Retina (tissue), 1 donor: ENCODE data around the gene CMPK1.
"Not testable (repeated sequence)": the region's sequence is repeated elsewhere in the genome, so short reads cannot be mapped to it uniquely, and the experiment has no call there.

Experiments used
- DNase-seq: peaks from one replicate; pipeline ENCODE4 v3.0.0-alpha.2; 2016

CMPK1 gene

GRCh38 chr1:47333578-47333921 lies at the start of gene CMPK1:
Gene CMPK1, plus strand, starts transcription at chr1:47333790. Its CDS starts 156 bp downstream, at chr1:47333946.
- DNase-seq, result peak; percentile 87

- not testable (repeated sequence) for DNase-seq
Observed at GRCh38 chr1:47288116-47288515, 45.5 kb upstream of the CMPK1 start.

GRCh38 chr1:47294863-47295262 lies 38.7 kb upstream of the CMPK1 start:
- not testable (repeated sequence) for DNase-seq

GRCh38 chr1:47295579-47295978 lies 38.0 kb upstream of the CMPK1 start:
- no peak for DNase-seq

GRCh38 chr1:47298025-47298699 lies 35.4 kb upstream of the CMPK1 start:
- DNase-seq, result no peak

GRCh38 chr1:47302472-47302871 lies 31.1 kb upstream of the CMPK1 start:
- no peak for DNase-seq

- DNase-seq, result no peak
Observed at GRCh38 chr1:47309427-47309826, 24.2 kb upstream of the CMPK1 start.

GRCh38 chr1:47313915-47314664 lies 19.5 kb upstream of the CMPK1 start, which contains the start of gene STIL:
Gene STIL, minus strand, starts transcription at chr1:47314147. Its CDS starts 3,828 bp downstream, at chr1:47310319.
- DNase-seq, result peak; percentile 98

- DNase-seq, result no peak
Observed at GRCh38 chr1:47317841-47318240, 15.7 kb upstream of the CMPK1 start.

GRCh38 chr1:47319968-47320367 lies 13.6 kb upstream of the CMPK1 start:
- not testable (repeated sequence) for DNase-seq

- DNase-seq, result no peak
Observed at GRCh38 chr1:47323599-47324031, 10.0 kb upstream of the CMPK1 start.

GRCh38 chr1:47324682-47325081 lies 8.9 kb upstream of the CMPK1 start:
- DNase-seq, result no peak

- DNase-seq, result no peak
Observed at GRCh38 chr1:47325528-47325927, 8.1 kb upstream of the CMPK1 start.

GRCh38 chr1:47326271-47326670 lies 7.3 kb upstream of the CMPK1 start:
- DNase-seq, result no peak

GRCh38 chr1:47328992-47329391 lies 4.6 kb upstream of the CMPK1 start:
- DNase-seq, result no peak

- no peak for DNase-seq
Observed at GRCh38 chr1:47330212-47330611, 3.4 kb upstream of the CMPK1 start.

GRCh38 chr1:47331875-47332274 lies 1.7 kb upstream of the CMPK1 start:
- DNase-seq, result no peak

- peak; percentile 9 for DNase-seq
Observed at GRCh38 chr1:47332779-47333577, 612 bp upstream of the CMPK1 start.

- peak; percentile 95 for DNase-seq
Observed at GRCh38 chr1:47333922-47334764, 553 bp downstream of the CMPK1 start.

- DNase-seq, result no peak
Observed at GRCh38 chr1:47334765-47335435, 1.3 kb downstream of the CMPK1 start.

GRCh38 chr1:47337350-47337749 lies 3.8 kb downstream of the CMPK1 start:
- DNase-seq, result no peak
